ENCODE measurements around the gene WWOX.

- TF ChIP-seq EZH2 (IDR thresholded peaks at IDR 0.05) (no peak), POLR2AphosphoS5 (IDR thresholded peaks at IDR 0.05; ENCODE audit: borderline replicate concordance, low read depth, low read length) (no peak), FOXP2 (optimal IDR thresholded peaks at IDR 0.05; ENCODE audit: control extremely low read depth, extremely low read length, insufficient read depth) (no peak)
Measured at GRCh38 chr16:78900044-78900811, 800.8 kb downstream of the WWOX start.

Measured in SK-N-MC (cell line).